Spleen (tissue), 11 donors: Measurements from ENCODE around the gene SYNE2. TPM values are rescaled to one million over a fixed set of nuclear protein-coding genes. Genes with fewer than 3 reads are reported as not detected.

ENCODE experiments used
- DNase-seq: peaks from one replicate; pipeline ENCODE4 v3.0.0-alpha.2; 2020
- H3K27ac ChIP-seq, 8 donors: fragments of 200-600 bp; sonication (generic) in 7 of 8; 1 replicate in 4 of 8; 2 replicates in 4 of 8; pipeline versions ENCODE4 v1.5.0 to v1.8.0; 2016 to 2021; ENCODE audit warnings: inconsistent platforms in 4 of 8, mild to moderate bottlenecking in 4 of 8, moderate library complexity in 1 of 8
- H3K27me3 ChIP-seq, 7 donors: fragments of 200-600 bp; sonication (generic) in 6 of 7; replicated peaks in 1 of 7; 1 replicate in 4 of 7; 2 replicates in 3 of 7; pipeline versions ENCODE4 v1.5.0 to v1.8.0; 2016 to 2021; ENCODE audit warnings: inconsistent platforms in 3 of 7, mild to moderate bottlenecking in 1 of 7
- H3K36me3 ChIP-seq, 6 donors: fragments of 200-600 bp; sonication (generic) in 5 of 6; 1 replicate in 4 of 6; 2 replicates in 2 of 6; pipeline versions ENCODE4 v1.5.0 to v1.8.0; 2016 to 2021; ENCODE audit warnings: inconsistent platforms in 2 of 6
- H3K4me1 ChIP-seq, 6 donors: fragments of 200-600 bp; sonication (generic) in 5 of 6; 1 replicate in 3 of 6; 2 replicates in 3 of 6; pipeline versions ENCODE4 v1.5.0 to v1.8.0; 2016 to 2021; ENCODE audit warnings: inconsistent platforms in 3 of 6
- H3K4me3 ChIP-seq, 8 donors: fragments of 200-600 bp; sonication (generic) in 7 of 8; 1 replicate in 4 of 8; 2 replicates in 4 of 8; pipeline versions ENCODE4 v1.5.0 to v1.8.0; 2016 to 2021; ENCODE audit warnings: inconsistent platforms in 4 of 8, mild to moderate bottlenecking in 4 of 8, moderate library complexity in 2 of 8
- H3K9me3 ChIP-seq, 8 donors: fragments of 200-600 bp; sonication (generic) in 7 of 8; 1 replicate in 4 of 8; 2 replicates in 4 of 8; pipeline versions ENCODE4 v1.5.0 to v1.8.0; 2016 to 2021; ENCODE audit warnings: inconsistent platforms in 4 of 8
- CTCF ChIP-seq, 11 experiments: fragments of 200-600 bp in 7 of 11; fragments of 450-650 bp in 4 of 11; sonication (generic) in 4 of 11; IDR thresholded peaks in 8 of 11; conservative IDR thresholded peaks in 3 of 11; 1 replicate in 7 of 11; 2 replicates in 4 of 11; pipeline versions ENCODE4 v1.4.0 to v1.8.0; 2016 to 2021; ENCODE audit warnings: antibody characterized with exemption in 11 of 11, inconsistent platforms in 4 of 11, mild to moderate bottlenecking in 1 of 11
- POLR2A ChIP-seq, 3 donors: fragments of 450-650 bp; IDR thresholded peaks; one replicate each; pipeline ENCODE4 v1.5.1; 2017; ENCODE audit warnings: antibody characterized with exemption in 3 of 3, mild to moderate bottlenecking in 1 of 3
- POLR2AphosphoS5 ChIP-seq, 3 donors: sonication (generic); formaldehyde crosslinking; IDR thresholded peaks; one replicate each; pipeline ENCODE4 v1.5.1; 2017; ENCODE audit warnings: antibody characterized with exemption in 3 of 3
- WGBS, 5 donors: extraction: QIAGEN DNeasy Blood & Tissue Kit in 3 of 5; methylation state at CpG; one replicate each; pipeline versions ENCODE4 v1.1.5 to v1.1.7; 2013 to 2018; 5-methylcytosine and 5-hydroxymethylcytosine counted together
- intact Hi-C: fragments of 100-400 bp; cut with DNase I; formaldehyde crosslinking; loops from one replicate; pipeline ENCODE4 v1.15.0; 2023; ENCODE audit warnings: low total_unique reads
- polyA plus RNA-seq, 3 donors: library from polyadenylated mRNA; stranded (reverse); fragments of 200-250 nt; gene quantifications; one replicate each; pipeline ENCODE4 v1.2.1, GENCODE V29; 2013
- total RNA-seq, 7 donors: library from RNA; depleted of rRNA in 3 of 7; stranded (reverse); fragments of >200 nt in 3 of 7; fragmentation: NEBNext Ultra II Directional in 4 of 7; extraction: Animal tissue kit (Norgen Biotek cat#: 25700) in 4 of 7; gene quantifications; one replicate each; pipeline versions ENCODE4 v1.1.0 to v1.2.1, GENCODE V29; 2016 to 2021
- donor health status: healthy with polysubstance abuse.
- donor health status: DM: no; HTN: no; CAD: no; lungs with moderate emphysema.
- donor health status: DM: no; HTN: no; CAD: no.
- donor health status: Bipolar disorder and iron deficiency.
- donor health status: healthy.
- donor health status: DM: no; HTN: no; CAD: no.
- donor health status: DM: yes; HTN: yes; CAD: no.

Gene SYNE2
- total and polyA plus RNA-seq, 10 donors: 16.0 to 173 (median 147) TPM

- Histone ChIP-seq H3K9me3 (no peaks in the 10 kb centered on the region), H3K36me3 (peaks cover 0 to 100% (median 43%) of the 10 kb centered on the region in 6 donors), H3K27me3 (no peaks in the 10 kb centered on the region), H3K4me1 (no peaks in the 10 kb centered on the region), H3K4me3 (no peak overlapping the region), H3K27ac (no peak overlapping the region)
- intact Hi-C loops: no loop called here
- DNase-seq: no peak
- 86 to 95% (median 94%) methylated on average over 2 of the region's 2 CpGs for WGBS, 5 donors
- TF ChIP-seq POLR2A (IDR thresholded peaks at IDR 0.05) (no peak), CTCF (IDR thresholded peaks at IDR 0.05 in 8 of 11, conservative IDR thresholded peaks at IDR 0.05 in 3 of 11) (no peak), POLR2AphosphoS5 (IDR thresholded peaks at IDR 0.05) (no peak)
Measured at GRCh38 chr14:64118892-64119291, 266.1 kb downstream of the SYNE2 start.

- Histone ChIP-seq H3K4me3 (no peak overlapping the region), H3K36me3 (peaks cover 0 to 100% (median 42%) of the 10 kb centered on the region in 6 donors), H3K9me3 (no peaks in the 10 kb centered on the region), H3K4me1 (no peaks in the 10 kb centered on the region), H3K27me3 (no peaks in the 10 kb centered on the region), H3K27ac (no peak overlapping the region)
- DNase-seq: no peak
- WGBS, 5 donors: 89 to 96% (median 92%) methylated on average over 2 of the region's 2 CpGs
- TF ChIP-seq POLR2A (IDR thresholded peaks at IDR 0.05): no peak
- no peak for TF ChIP-seq POLR2AphosphoS5 (IDR thresholded peaks at IDR 0.05)
- intact Hi-C loops: no loop called here
Measured at GRCh38 chr14:64119500-64119899, 266.7 kb downstream of the SYNE2 start.

GRCh38 chr14:64119980-64120379 lies 267.2 kb downstream of the SYNE2 start:
- no peak for DNase-seq
- H3K9me3 ChIP-seq: no peaks in the 10 kb centered on the region
- H3K27ac ChIP-seq: no peak overlapping the region
- peaks cover 0 to 100% (median 42%) of the 10 kb centered on the region in 6 donors for H3K36me3 ChIP-seq
- TF ChIP-seq POLR2A (IDR thresholded peaks at IDR 0.05): no peak
- no peak for TF ChIP-seq POLR2AphosphoS5 (IDR thresholded peaks at IDR 0.05)
- TF ChIP-seq CTCF (IDR thresholded peaks at IDR 0.05 in 8 of 11, conservative IDR thresholded peaks at IDR 0.05 in 3 of 11): no peak
- H3K4me1 ChIP-seq: no peaks in the 10 kb centered on the region
- H3K27me3 ChIP-seq: no peaks in the 10 kb centered on the region
- no peak overlapping the region for H3K4me3 ChIP-seq
- intact Hi-C loops: no loop called here

DNA sequence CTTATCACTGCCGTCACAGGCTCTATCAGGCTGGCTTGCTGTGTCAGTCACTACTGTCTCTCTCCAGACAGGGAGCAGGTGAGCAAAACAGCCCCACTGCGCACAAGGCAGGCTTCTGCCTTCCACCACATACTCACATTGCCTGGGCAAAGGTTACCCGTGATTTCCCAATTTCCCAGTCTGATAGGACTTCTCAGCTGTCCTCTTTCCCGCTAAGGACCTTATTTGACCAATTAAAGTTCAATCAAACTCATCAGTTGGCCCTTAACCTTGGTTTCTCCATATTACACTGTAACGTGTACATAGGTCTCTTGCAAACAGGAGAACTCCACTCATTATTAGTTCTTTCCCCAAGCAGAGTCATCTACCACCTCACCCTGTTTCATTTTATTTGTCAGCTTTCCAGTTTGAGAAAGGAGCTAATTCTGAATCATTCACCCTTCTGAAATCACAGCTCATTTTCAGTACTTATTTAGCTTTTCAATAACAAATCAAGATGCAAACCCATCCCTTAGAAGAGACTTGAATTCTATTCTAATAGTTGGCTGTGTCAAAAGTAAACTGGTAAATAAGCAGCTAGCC lies 270.5 kb downstream of the SYNE2 start:
- no peaks in the 10 kb centered on the region for H3K27me3 ChIP-seq
- H3K4me3 ChIP-seq: no peak overlapping the region
- no peaks in the 10 kb centered on the region for H3K9me3 ChIP-seq
- WGBS, 5 donors: 88 to 95% (median 92%) methylated on average over 5 of the region's 5 CpGs
- DNase-seq: no peak
- no peak overlapping the region for H3K27ac ChIP-seq
- H3K36me3 ChIP-seq: peaks cover 0 to 100% (median 65%) of the 10 kb centered on the region in 6 donors
- intact Hi-C loops: no loop called here
- TF ChIP-seq CTCF (IDR thresholded peaks at IDR 0.05 in 8 of 11, conservative IDR thresholded peaks at IDR 0.05 in 3 of 11) (no peak), POLR2AphosphoS5 (IDR thresholded peaks at IDR 0.05) (no peak), POLR2A (IDR thresholded peaks at IDR 0.05) (no peak)
- no peaks in the 10 kb centered on the region for H3K4me1 ChIP-seq
